ENCODE measurements around the gene ANOS1.

GRCh38 chrX:8728932-8729535, 2.9 kb downstream of the ANOS1 start:
- TF ChIP-seq CTCF (IDR thresholded peaks at IDR 0.05; ENCODE audit: low read depth, low read length) = no peak
- no peak for TF ChIP-seq MAX (IDR thresholded peaks at IDR 0.05; ENCODE audit: low read depth, low read length)
- TF ChIP-seq POLR2A (IDR thresholded peaks at IDR 0.05; ENCODE audit: extremely low read depth, insufficient read length) = no peak
- TF ChIP-seq MYC (IDR thresholded peaks at IDR 0.05; ENCODE audit: low read depth, low read length) = no peak

Data from NB4 (cell line).